ENCODE measurements around the gene RFFL.

DNA sequence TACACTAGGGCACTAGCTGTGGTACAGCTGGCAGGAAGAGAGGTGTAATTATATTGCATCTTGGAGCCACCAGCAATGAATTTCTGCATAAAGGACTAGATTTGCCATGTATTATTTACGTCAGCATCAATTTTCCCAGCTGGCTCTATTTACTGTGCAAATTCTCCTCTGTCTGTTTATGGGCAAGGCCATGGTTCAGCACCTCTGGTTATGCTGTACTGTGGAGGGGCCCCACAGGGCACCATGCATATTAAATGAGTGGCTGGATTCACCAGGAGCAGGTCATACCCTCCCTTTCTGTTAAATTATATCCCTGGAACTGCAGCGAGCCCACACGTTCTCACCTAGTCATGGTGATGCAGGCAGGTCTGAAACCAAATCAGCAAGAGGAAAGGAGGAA, 36.4 kb upstream of the RFFL start:
- TF ChIP-seq CTCF (IDR thresholded peaks at IDR 0.05) (no peak), EZH2 (IDR thresholded peaks at IDR 0.05; ENCODE audit: borderline replicate concordance, insufficient read depth, low read depth, low read length, poor library complexity, severe bottlenecking) (no peak)

All from B cell (primary cell).